KMS-11 (cell line): ENCODE measurements around the gene TJP1.

ENCODE experiments used
- H2AFZ ChIP-seq: fragments of 200-600 bp; sonication (generic); 2 replicates; pipeline ENCODE4 v1.6.1; 2016; ENCODE audit warnings: antibody characterized with exemption, mixed run types, low read depth
- H3K27ac ChIP-seq: fragments of 200-600 bp; sonication (generic); 2 replicates; pipeline ENCODE4 v1.6.1; 2016; ENCODE audit warnings: mild to moderate bottlenecking, mixed run types
- H3K27me3 ChIP-seq: fragments of 200-600 bp; sonication (generic); 2 replicates; pipeline ENCODE4 v1.6.1; 2017; ENCODE audit warnings: mild to moderate bottlenecking, low read depth, mixed run types, moderate library complexity; ENCODE audit not compliant: insufficient read depth
- H3K36me3 ChIP-seq: fragments of 200-600 bp; sonication (generic); 2 replicates; pipeline ENCODE4 v1.6.1; 2017; ENCODE audit warnings: mild to moderate bottlenecking, mixed run types; ENCODE audit not compliant: insufficient read depth
- H3K4me1 ChIP-seq: fragments of 200-600 bp; sonication (generic); 2 replicates; pipeline ENCODE4 v1.6.1; 2016; ENCODE audit warnings: mild to moderate bottlenecking, low read depth, mixed run types; ENCODE audit not compliant: poor library complexity, severe bottlenecking
- H3K4me2 ChIP-seq: fragments of 200-600 bp; sonication (generic); 2 replicates; pipeline ENCODE4 v1.7.0; 2016; ENCODE audit warnings: mild to moderate bottlenecking, mixed run types
- H3K4me3 ChIP-seq: fragments of 200-600 bp; sonication (generic); IDR thresholded peaks from 2 replicates; pipeline ENCODE4 v1.6.1; 2017; ENCODE audit warnings: low read depth, low read length, mixed read lengths; ENCODE audit not compliant: insufficient read depth
- H3K79me2 ChIP-seq: fragments of 200-600 bp; sonication (generic); 2 replicates; pipeline ENCODE4 v1.6.1; 2016; ENCODE audit warnings: low read depth, mixed run types; ENCODE audit not compliant: insufficient read depth
- H3K9ac ChIP-seq: fragments of 200-600 bp; sonication (generic); 2 replicates; pipeline ENCODE4 v1.6.1; 2016; ENCODE audit warnings: mild to moderate bottlenecking, mixed run types
- H4K20me1 ChIP-seq: fragments of 200-600 bp; sonication (generic); 2 replicates; pipeline ENCODE4 v1.6.1; 2016; ENCODE audit warnings: mild to moderate bottlenecking, mixed run types; ENCODE audit not compliant: insufficient read depth
- TF ChIP-seq, protein P1 (sequence below): fragments of 200-600 bp; sonication (generic); conservative IDR thresholded peaks from 2 replicates; pipeline ENCODE4 v1.6.1; 2017; ENCODE audit warnings: low read depth, mild to moderate bottlenecking, antibody characterized with exemption, low read length, moderate library complexity, mixed read lengths

Gene TJP1

DNA sequence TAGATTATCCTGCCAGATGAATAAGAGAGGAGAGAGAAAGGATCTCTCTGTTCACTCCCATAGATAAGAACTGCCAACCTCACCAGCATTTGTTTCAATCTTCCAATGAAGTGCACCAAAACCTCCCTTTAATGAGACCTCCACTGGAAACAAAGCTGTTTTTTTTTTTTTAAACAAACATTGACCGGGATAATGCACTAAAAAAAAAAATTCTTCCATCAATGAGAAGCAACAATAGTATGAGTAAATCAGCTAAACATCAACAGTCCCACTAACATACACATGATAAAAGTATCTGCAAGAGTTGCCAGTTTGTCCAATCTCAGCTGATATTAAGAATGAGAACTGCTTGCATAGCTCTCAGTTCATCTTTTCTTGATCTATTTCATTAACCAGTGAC is 19.9 kb downstream of the TJP1 start:
- H3K9ac ChIP-seq: no peak overlapping the region
- TF ChIP-seq, protein P1, sequence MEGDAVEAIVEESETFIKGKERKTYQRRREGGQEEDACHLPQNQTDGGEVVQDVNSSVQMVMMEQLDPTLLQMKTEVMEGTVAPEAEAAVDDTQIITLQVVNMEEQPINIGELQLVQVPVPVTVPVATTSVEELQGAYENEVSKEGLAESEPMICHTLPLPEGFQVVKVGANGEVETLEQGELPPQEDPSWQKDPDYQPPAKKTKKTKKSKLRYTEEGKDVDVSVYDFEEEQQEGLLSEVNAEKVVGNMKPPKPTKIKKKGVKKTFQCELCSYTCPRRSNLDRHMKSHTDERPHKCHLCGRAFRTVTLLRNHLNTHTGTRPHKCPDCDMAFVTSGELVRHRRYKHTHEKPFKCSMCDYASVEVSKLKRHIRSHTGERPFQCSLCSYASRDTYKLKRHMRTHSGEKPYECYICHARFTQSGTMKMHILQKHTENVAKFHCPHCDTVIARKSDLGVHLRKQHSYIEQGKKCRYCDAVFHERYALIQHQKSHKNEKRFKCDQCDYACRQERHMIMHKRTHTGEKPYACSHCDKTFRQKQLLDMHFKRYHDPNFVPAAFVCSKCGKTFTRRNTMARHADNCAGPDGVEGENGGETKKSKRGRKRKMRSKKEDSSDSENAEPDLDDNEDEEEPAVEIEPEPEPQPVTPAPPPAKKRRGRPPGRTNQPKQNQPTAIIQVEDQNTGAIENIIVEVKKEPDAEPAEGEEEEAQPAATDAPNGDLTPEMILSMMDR: no peak
- H3K27me3 ChIP-seq: no peaks in the 10 kb centered on the region
- H4K20me1 ChIP-seq: no peaks in the 10 kb centered on the region
- no peak overlapping the region for H3K4me2 ChIP-seq
- no peak overlapping the region for H3K27ac ChIP-seq
- no peak overlapping the region for H3K4me3 ChIP-seq
- 0 out of 2 replicates have a peak, but pooled peaks cover 2% of the 10 kb centered on the region for H3K36me3 ChIP-seq
- peaks cover 7% of the 10 kb centered on the region for H3K4me1 ChIP-seq
- H2AFZ ChIP-seq: no peak overlapping the region
- no peaks in the 10 kb centered on the region; the same call in 1 of the 2 replicates for H3K79me2 ChIP-seq

DNA sequence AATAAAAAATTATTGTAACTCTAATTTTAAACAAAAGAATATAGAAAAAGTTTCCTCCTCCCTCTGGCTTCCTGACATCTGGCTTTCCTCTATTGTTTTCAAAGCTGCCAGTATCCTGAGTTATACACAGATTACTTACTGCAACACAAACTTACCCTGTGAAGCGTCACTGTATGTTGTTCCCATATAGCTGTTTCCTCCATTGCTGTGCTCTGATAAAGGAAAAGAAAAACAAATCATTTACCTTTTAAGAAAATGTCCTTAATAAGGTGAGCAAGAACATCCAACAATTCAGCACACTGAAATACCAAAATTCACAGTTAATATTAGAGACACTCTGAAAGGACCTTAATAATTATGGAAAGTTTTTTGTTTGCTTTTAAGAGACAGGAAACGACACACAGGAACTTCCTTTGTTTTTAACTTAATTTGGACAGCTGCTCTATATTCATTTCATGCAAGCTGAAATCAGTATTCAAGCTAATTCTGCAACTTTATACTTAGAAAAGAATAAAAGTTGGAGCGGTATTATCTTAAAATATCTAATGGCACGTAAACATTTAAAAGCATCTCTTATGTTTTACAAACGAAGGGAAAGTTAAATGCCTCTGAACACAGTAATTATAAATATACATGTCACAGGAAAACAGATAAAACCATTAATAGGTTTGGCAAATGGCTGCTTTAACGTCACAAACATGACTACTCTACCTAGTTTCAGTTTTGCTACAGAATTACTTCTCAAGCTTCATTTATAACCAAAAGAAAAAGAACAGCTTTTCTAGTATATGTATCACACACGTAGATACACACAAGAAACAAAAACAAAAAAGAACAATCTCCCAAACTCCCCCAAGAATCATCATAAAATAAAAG is 21.5 kb downstream of the TJP1 start:
- H3K27me3 ChIP-seq: no peaks in the 10 kb centered on the region
- H3K36me3 ChIP-seq: 0 out of 2 replicates have a peak, but pooled peaks cover 2% of the 10 kb centered on the region
- H3K4me3 ChIP-seq: no peak overlapping the region
- no peak overlapping the region for H2AFZ ChIP-seq
- peaks cover 7% of the 10 kb centered on the region for H3K4me1 ChIP-seq
- no peaks in the 10 kb centered on the region; the same call in 1 of the 2 replicates for H3K79me2 ChIP-seq
- H3K9ac ChIP-seq: no peak overlapping the region
- no peak overlapping the region for H3K4me2 ChIP-seq
- no peaks in the 10 kb centered on the region for H4K20me1 ChIP-seq
- TF ChIP-seq, protein P1: no peak
- H3K27ac ChIP-seq: no peak overlapping the region

DNA sequence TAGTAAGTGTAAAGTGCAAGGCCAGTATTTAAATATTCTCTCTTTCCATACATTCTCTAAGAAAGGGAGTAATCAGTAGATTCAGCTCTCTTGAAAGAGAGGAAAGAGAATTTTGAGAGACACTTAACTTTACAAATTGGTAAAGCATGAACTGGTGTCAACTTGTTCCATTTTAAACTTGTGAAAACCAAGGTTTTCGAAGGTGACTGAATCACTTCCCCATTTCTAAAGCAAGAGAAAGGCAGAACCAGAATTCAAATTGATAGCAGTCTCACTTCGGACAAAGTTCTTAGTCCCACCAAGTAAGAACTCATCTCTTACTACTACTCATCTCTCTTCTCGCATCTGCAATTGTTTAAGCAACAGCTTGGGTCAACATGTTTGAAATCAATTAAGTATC is 22.4 kb downstream of the TJP1 start:
- Histone ChIP-seq H3K79me2 (no peaks in the 10 kb centered on the region; the same call in 1 of the 2 replicates), H4K20me1 (no peaks in the 10 kb centered on the region), H3K4me3 (no peak overlapping the region), H3K9ac (no peak overlapping the region), H3K4me2 (no peak overlapping the region), H3K36me3 (0 out of 2 replicates have a peak, but pooled peaks cover 2% of the 10 kb centered on the region), H3K27me3 (no peaks in the 10 kb centered on the region), H3K27ac (no peak overlapping the region), H2AFZ (no peak overlapping the region), H3K4me1 (peaks cover 2% of the 10 kb centered on the region)
- TF ChIP-seq, protein P1: no peak

DNA sequence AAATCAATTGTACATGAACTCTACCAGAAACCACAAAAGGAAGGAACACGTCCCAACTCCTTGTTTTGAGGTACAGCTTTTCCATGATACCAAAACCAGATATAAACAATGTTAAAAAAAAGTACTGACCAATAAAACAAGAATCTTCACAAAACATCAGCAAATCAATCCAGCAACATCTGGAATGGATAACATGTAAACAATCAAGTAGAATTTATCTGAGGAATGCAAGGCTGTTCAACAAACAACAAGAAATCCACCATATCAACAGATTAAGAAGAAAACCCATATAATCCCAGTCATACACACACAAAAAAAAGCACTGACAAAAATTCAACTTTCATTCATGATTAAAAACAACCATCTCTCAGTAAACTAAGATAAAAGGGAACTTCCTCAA is 26.7 kb downstream of the TJP1 start:
- Histone ChIP-seq H3K27me3 (no peaks in the 10 kb centered on the region), H3K27ac (no peak overlapping the region), H3K9ac (no peak overlapping the region), H2AFZ (no peak overlapping the region), H3K36me3 (0 out of 2 replicates have a peak, but pooled peaks cover 2% of the 10 kb centered on the region), H4K20me1 (no peaks in the 10 kb centered on the region), H3K4me2 (no peak overlapping the region), H3K4me3 (no peak overlapping the region), H3K79me2 (no peaks in the 10 kb centered on the region), H3K4me1 (no peaks in the 10 kb centered on the region)
- TF ChIP-seq, protein P1: no peak
